Measurements from ENCODE around the gene WDR93.

Gene WDR93

DNA sequence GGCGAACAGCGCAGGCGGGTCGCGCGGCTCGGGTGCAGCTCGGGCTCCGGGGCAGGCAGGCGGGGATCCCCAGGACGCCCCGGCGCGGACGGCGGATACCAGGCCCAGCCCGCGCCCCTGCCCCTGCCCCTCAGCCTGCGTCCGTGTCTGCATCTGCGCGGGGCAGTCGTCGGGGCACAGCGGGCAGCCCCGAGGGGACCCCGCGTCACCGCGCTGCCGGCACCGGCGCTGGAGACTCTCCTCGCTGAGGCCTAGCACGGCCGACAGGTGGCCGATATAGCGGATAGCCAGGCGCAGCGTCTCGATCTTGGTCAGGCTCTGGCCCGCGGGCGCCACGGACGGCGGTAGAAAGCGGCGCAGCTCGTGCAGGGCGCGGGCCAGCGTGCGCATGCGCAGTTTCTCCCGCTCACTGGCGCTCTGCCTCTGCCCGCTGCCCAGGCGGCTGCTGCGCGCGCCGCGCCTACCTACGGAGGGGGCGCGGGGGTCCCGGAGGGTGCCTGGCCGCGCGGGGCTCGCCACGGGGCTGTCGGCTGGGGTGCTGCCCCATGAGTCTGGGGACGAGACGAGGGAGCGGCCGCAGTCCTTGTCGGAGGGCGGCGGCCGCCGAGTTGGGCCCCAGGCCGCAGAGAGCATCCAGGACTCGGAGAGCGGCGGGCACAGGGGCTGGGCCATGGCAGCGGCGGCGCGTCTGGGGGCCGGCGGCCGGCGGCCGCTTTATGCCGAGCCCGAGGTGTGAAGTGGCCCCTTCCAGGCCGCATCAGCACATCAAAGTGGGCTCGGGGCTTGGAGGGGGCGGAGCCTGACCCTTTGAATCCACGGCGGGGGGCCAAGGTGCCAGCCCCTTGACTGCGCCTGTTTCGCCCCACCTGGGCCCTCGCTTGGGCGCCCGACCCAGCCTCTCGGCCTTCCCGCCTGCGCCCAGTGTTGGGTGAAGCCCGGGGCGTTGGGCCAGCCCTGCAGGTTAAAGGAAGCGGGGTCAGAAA is 60.2 kb downstream of the WDR93 start, which contains the start of gene MESP1:
TSS of gene MESP1 (minus strand) at position 690 of the 983 bp plus-strand sequence. CDS start at position 672, 18 bp downstream.
- Histone ChIP-seq H3K9me3 (ENCODE audit: control insufficient read depth in 5 of 5, low read length in 5 of 5) (no peaks in the 10 kb centered on the region), H3K4me3 (ENCODE audit: low read depth in 1 of 5, low read length in 5 of 5) (peak within 1 kb of the TSS; percentile 52 to 73 (median 64)), H3K27ac (ENCODE audit: low read depth, low read length) (peak within 1 kb of the TSS; percentile 54), H3K4me1 (ENCODE audit: control insufficient read depth in 5 of 5, insufficient read depth in 5 of 5, low read length in 5 of 5) (peaks cover 2 to 52% (median 48%) of the 10 kb centered on the region in 5 donors), H3K9ac (ENCODE audit: low read length in 5 of 5) (peak within 1 kb of the TSS in 4 of 5 donors; percentile 52 to 85 (median 63)), H3K27me3 (ENCODE audit: control insufficient read depth in 5 of 5, insufficient read depth in 4 of 5, low read length in 5 of 5) (peaks cover 0 to 11% (median 0%) of the 10 kb centered on the region in 5 donors), H3K36me3 (ENCODE audit: control insufficient read depth in 5 of 5, insufficient read depth in 5 of 5, low read length in 5 of 5) (no peaks in the 10 kb centered on the region)

DNA sequence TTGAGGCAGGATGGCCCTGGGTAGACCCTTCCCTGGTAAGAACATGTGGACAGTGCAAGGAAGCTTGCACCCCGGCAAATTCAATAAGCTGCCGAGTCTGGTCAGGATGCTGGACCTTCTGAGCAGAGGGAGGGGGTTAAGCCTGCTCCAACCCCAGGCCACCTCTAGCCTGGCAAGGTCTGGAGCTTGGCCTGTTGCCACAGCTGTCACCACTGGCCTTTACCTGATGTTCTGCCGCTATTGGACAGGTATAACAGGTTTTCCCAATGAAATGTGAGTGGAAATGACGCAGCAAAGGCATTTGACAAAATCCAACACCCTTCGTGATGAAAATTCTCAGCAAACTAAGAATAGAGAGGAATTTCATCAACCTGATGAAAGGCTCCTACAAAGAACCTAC is 61.1 kb downstream of the WDR93 start:
- H3K4me1 ChIP-seq (ENCODE audit: control insufficient read depth in 5 of 5, insufficient read depth in 5 of 5, low read length in 5 of 5): peaks cover 2 to 48% (median 45%) of the 10 kb centered on the region in 5 donors
- H3K27me3 ChIP-seq (ENCODE audit: control insufficient read depth in 5 of 5, insufficient read depth in 4 of 5, low read length in 5 of 5): peaks cover 0 to 10% (median 0%) of the 10 kb centered on the region in 5 donors
- H3K27ac ChIP-seq (ENCODE audit: low read depth, low read length): no peak overlapping the region
- peak overlapping the region in 1 of 5 donors; percentile 61 for H3K9ac ChIP-seq (ENCODE audit: low read length in 5 of 5)
- peak overlapping the region in 4 of 5 donors; percentile 23 to 73 (median 55) for H3K4me3 ChIP-seq (ENCODE audit: low read depth in 1 of 5, low read length in 5 of 5)
- no peaks in the 10 kb centered on the region for H3K36me3 ChIP-seq (ENCODE audit: control insufficient read depth in 5 of 5, insufficient read depth in 5 of 5, low read length in 5 of 5)
- H3K9me3 ChIP-seq (ENCODE audit: control insufficient read depth in 5 of 5, low read length in 5 of 5): no peaks in the 10 kb centered on the region

DNA sequence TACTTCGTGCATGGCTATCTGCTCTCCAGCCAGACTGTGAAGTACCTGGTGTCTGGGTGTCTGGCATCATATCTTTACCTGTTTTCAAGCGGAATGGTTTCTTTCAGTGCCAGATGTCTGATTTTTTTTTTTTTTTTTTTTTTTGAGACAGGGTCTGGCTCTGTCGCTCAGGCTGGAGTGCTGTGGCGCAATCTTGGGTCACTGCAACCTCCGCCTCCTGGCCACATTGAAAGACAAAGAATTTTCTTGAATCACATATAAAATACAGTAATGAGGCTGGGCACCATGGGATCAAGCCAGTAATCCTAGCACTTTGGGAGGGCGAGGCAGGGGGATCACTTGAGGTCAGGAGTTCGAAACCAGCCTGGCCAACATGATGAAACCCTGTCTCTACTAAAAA is 63.2 kb downstream of the WDR93 start:
- no peak overlapping the region for H3K9ac ChIP-seq (ENCODE audit: low read length in 5 of 5)
- no peak overlapping the region for H3K4me3 ChIP-seq (ENCODE audit: low read depth in 1 of 5, low read length in 5 of 5)
- no peaks in the 10 kb centered on the region for H3K36me3 ChIP-seq (ENCODE audit: control insufficient read depth in 5 of 5, insufficient read depth in 5 of 5, low read length in 5 of 5)
- H3K27me3 ChIP-seq (ENCODE audit: control insufficient read depth in 5 of 5, insufficient read depth in 4 of 5, low read length in 5 of 5): peaks cover 0 to 4% (median 0%) of the 10 kb centered on the region in 5 donors
- H3K4me1 ChIP-seq (ENCODE audit: control insufficient read depth in 5 of 5, insufficient read depth in 5 of 5, low read length in 5 of 5): peaks cover 2 to 28% (median 24%) of the 10 kb centered on the region in 5 donors
- H3K27ac ChIP-seq (ENCODE audit: low read depth, low read length): no peak overlapping the region
- H3K9me3 ChIP-seq (ENCODE audit: control insufficient read depth in 5 of 5, low read length in 5 of 5): no peaks in the 10 kb centered on the region

DNA sequence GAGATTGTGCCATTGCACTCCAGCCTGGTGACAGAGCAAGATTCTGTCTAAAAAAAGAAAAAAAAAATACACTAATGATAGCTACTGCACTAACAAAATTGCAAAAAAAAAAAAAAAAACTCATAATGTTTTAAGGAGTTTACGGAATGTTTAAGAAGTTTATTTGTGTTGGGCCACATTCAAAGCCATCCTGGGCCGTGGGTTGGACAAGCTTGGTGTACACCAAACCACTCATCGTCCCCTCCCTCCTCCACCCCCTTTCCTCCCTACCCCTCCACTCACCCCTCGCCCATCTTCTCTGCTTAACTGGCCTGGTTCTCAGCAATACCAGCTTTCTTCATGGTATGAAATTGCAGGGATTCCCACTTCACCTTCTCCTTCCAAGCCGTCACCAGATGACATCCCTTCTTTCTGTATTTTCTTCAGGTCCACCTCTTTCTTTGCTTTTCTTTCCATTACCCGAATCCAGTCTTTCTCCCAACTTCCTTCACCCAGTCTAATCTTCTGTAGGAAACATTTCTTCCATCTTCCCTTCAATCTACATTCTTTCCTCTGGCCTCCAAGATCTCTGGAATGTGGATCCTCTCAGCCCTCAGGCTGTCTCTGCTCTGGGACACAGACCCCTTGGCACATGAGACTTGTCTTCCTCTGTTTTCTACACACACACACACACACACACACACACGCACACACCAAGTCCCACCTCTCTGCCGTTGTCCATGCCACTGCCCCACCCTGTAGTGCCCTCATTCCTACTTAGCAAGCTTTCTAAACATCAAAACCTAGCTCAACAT is 63.9 kb downstream of the WDR93 start:
- Histone ChIP-seq H3K9ac (ENCODE audit: low read length in 5 of 5) (no peak overlapping the region), H3K36me3 (ENCODE audit: control insufficient read depth in 5 of 5, insufficient read depth in 5 of 5, low read length in 5 of 5) (no peaks in the 10 kb centered on the region), H3K27ac (ENCODE audit: low read depth, low read length) (no peak overlapping the region), H3K27me3 (ENCODE audit: control insufficient read depth in 5 of 5, insufficient read depth in 4 of 5, low read length in 5 of 5) (peaks cover 0 to 4% (median 0%) of the 10 kb centered on the region in 5 donors), H3K9me3 (ENCODE audit: control insufficient read depth in 5 of 5, low read length in 5 of 5) (no peaks in the 10 kb centered on the region), H3K4me1 (ENCODE audit: control insufficient read depth in 5 of 5, insufficient read depth in 5 of 5, low read length in 5 of 5) (peaks cover 2 to 21% (median 17%) of the 10 kb centered on the region in 5 donors), H3K4me3 (ENCODE audit: low read depth in 1 of 5, low read length in 5 of 5) (no peak overlapping the region)

DNA sequence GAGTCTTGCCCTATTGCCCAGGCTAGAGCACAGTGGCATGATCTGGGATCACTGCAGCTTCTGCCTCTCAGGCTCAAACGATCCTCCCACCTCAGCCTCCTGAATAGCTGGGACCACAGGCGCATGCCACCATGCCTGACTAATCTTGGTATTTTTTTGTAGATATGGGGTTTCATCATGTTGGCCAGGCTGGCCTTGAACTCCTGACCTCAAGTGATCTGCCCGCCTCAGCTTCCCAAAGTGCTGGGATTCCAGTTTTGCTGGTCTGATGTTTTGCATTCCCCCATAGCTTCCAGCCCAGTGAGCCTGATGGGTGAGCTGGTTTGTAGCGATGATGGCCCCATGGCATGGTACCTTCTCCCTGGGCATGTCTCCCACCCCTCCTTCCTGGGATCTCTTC is 65.1 kb downstream of the WDR93 start:
- no peak overlapping the region for H3K4me3 ChIP-seq (ENCODE audit: low read depth in 1 of 5, low read length in 5 of 5)
- peaks cover 2 to 18% (median 15%) of the 10 kb centered on the region in 5 donors for H3K4me1 ChIP-seq (ENCODE audit: control insufficient read depth in 5 of 5, insufficient read depth in 5 of 5, low read length in 5 of 5)
- H3K9ac ChIP-seq (ENCODE audit: low read length in 5 of 5): no peak overlapping the region
- no peaks in the 10 kb centered on the region for H3K36me3 ChIP-seq (ENCODE audit: control insufficient read depth in 5 of 5, insufficient read depth in 5 of 5, low read length in 5 of 5)
- H3K27me3 ChIP-seq (ENCODE audit: control insufficient read depth in 5 of 5, insufficient read depth in 4 of 5, low read length in 5 of 5): no peaks in the 10 kb centered on the region
- H3K9me3 ChIP-seq (ENCODE audit: control insufficient read depth in 5 of 5, low read length in 5 of 5): no peaks in the 10 kb centered on the region
- H3K27ac ChIP-seq (ENCODE audit: low read depth, low read length): no peak overlapping the region

DNA sequence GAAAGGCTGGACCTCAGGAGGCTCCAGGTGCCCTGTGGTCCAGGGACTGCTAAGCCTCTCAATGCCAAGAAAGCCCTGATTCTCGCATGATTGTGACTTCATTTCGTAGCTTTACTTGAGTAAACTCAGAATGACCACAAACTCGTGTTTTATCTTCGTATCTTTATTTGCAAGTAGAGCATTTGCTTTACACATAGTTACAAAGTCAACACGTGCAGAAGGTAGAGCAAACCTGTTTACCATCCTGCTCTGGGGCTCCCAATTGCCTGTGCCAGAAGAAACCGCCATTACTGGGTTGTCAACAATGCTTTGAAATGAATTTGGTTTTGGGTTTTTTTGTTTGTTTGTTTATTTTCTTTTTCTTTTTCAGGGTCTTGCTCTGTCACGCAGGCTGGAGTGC is 66.3 kb downstream of the WDR93 start:
- Histone ChIP-seq H3K4me3 (ENCODE audit: low read depth in 1 of 5, low read length in 5 of 5) (no peak overlapping the region), H3K36me3 (ENCODE audit: control insufficient read depth in 5 of 5, insufficient read depth in 5 of 5, low read length in 5 of 5) (no peaks in the 10 kb centered on the region), H3K4me1 (ENCODE audit: control insufficient read depth in 5 of 5, insufficient read depth in 5 of 5, low read length in 5 of 5) (peaks cover 4 to 15% (median 12%) of the 10 kb centered on the region in 5 donors), H3K27ac (ENCODE audit: low read depth, low read length) (no peak overlapping the region), H3K27me3 (ENCODE audit: control insufficient read depth in 5 of 5, insufficient read depth in 4 of 5, low read length in 5 of 5) (no peaks in the 10 kb centered on the region), H3K9ac (ENCODE audit: low read length in 5 of 5) (no peak overlapping the region), H3K9me3 (ENCODE audit: control insufficient read depth in 5 of 5, low read length in 5 of 5) (no peaks in the 10 kb centered on the region)

DNA sequence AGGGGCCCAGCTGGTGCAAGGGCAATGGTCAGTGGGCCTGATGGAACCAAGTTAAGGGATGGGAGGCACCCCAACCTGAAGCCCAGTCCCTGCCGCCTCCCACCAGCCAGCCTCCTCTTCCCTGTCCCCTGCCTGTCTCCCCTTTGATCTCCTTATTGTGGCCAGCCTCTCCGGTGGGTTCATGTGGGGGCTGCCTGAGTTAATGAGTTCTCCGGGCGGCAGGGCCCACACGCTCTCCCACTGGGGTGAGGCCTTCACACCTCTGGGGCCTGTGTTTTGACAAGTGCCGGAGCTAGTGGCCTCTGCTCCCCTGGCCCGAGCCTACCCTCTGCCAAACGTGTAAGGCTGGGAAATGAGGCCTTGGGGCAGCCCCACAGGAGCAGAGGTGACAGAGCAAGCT is 67.7 kb downstream of the WDR93 start:
- H3K9me3 ChIP-seq (ENCODE audit: control insufficient read depth in 5 of 5, low read length in 5 of 5): no peaks in the 10 kb centered on the region
- peaks cover 2 to 13% (median 11%) of the 10 kb centered on the region in 5 donors for H3K4me1 ChIP-seq (ENCODE audit: control insufficient read depth in 5 of 5, insufficient read depth in 5 of 5, low read length in 5 of 5)
- no peak overlapping the region for H3K4me3 ChIP-seq (ENCODE audit: low read depth in 1 of 5, low read length in 5 of 5)
- no peaks in the 10 kb centered on the region for H3K27me3 ChIP-seq (ENCODE audit: control insufficient read depth in 5 of 5, insufficient read depth in 4 of 5, low read length in 5 of 5)
- H3K9ac ChIP-seq (ENCODE audit: low read length in 5 of 5): peak overlapping the region in 1 of 5 donors; percentile 22
- no peak overlapping the region for H3K27ac ChIP-seq (ENCODE audit: low read depth, low read length)
- no peaks in the 10 kb centered on the region for H3K36me3 ChIP-seq (ENCODE audit: control insufficient read depth in 5 of 5, insufficient read depth in 5 of 5, low read length in 5 of 5)

DNA sequence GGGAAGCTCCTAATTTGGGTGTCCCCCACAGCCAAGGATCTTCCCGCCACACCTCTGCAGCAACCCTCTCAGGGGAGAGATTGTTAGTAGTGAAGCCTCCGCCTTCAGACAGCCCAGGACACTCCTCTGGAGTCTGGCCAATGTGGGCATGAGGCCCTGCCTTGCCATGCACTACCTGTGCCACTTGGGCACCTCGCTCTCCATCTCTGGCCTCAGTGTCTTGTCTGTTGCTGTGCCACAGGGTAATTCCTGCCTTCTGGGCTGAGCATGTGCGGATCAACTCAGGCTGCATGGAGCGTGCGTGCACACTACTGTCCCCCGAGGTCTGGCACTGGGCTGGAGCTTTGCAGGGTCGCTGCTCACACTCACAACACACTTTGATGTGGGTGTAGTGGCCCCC is 68.4 kb downstream of the WDR93 start:
- Histone ChIP-seq H3K27me3 (ENCODE audit: control insufficient read depth in 5 of 5, insufficient read depth in 4 of 5, low read length in 5 of 5) (no peaks in the 10 kb centered on the region), H3K4me3 (ENCODE audit: low read depth in 1 of 5, low read length in 5 of 5) (no peak overlapping the region), H3K9ac (ENCODE audit: low read length in 5 of 5) (no peak overlapping the region), H3K36me3 (ENCODE audit: control insufficient read depth in 5 of 5, insufficient read depth in 5 of 5, low read length in 5 of 5) (no peaks in the 10 kb centered on the region), H3K9me3 (ENCODE audit: control insufficient read depth in 5 of 5, low read length in 5 of 5) (no peaks in the 10 kb centered on the region), H3K27ac (ENCODE audit: low read depth, low read length) (no peak overlapping the region), H3K4me1 (ENCODE audit: control insufficient read depth in 5 of 5, insufficient read depth in 5 of 5, low read length in 5 of 5) (peaks cover 2 to 13% (median 9%) of the 10 kb centered on the region in 5 donors)

DNA sequence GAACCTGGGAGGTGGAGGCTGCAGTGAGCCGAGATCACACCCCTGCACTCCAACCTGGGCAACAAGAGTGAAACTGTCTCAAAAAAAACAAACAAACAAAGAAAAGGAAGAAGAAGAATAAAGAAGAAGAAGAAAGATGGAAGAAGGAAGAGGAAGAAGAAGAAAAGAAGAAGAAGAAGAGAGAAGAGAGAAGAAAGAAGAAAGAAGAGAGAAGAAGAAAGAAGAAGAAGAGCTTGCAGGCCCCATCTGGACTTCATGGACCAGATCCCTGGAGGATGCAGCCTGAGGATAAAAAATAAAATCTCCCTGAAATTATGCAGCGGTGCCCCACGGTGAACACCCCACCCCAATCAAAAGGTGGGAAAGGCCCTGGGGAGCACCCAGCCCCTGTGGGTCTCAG is 69.2 kb downstream of the WDR93 start:
- H3K4me3 ChIP-seq (ENCODE audit: low read depth in 1 of 5, low read length in 5 of 5): no peak overlapping the region
- H3K9me3 ChIP-seq (ENCODE audit: control insufficient read depth in 5 of 5, low read length in 5 of 5): no peaks in the 10 kb centered on the region
- H3K27me3 ChIP-seq (ENCODE audit: control insufficient read depth in 5 of 5, insufficient read depth in 4 of 5, low read length in 5 of 5): no peaks in the 10 kb centered on the region
- H3K9ac ChIP-seq (ENCODE audit: low read length in 5 of 5): no peak overlapping the region
- no peak overlapping the region for H3K27ac ChIP-seq (ENCODE audit: low read depth, low read length)
- H3K4me1 ChIP-seq (ENCODE audit: control insufficient read depth in 5 of 5, insufficient read depth in 5 of 5, low read length in 5 of 5): peaks cover 2 to 13% (median 9%) of the 10 kb centered on the region in 5 donors
- no peaks in the 10 kb centered on the region for H3K36me3 ChIP-seq (ENCODE audit: control insufficient read depth in 5 of 5, insufficient read depth in 5 of 5, low read length in 5 of 5)

All from subcutaneous abdominal adipose tissue (tissue), 5 donors.